GM12801 (cell line): ENCODE measurements around the gene CUX1.

Experiments
- CTCF ChIP-seq: IDR thresholded peaks from one replicate; pipeline ENCODE4 v1.5.1; 2011; ENCODE audit warnings: control low read depth; ENCODE audit not compliant: insufficient read length; ENCODE audit errors: extremely low read depth

Gene CUX1

GRCh38 chr7:101961811-101962210 lies 144.4 kb downstream of the CUX1 start:
- no peak for TF ChIP-seq CTCF

- TF ChIP-seq CTCF: no peak
These were observed 146.3 kb downstream of the CUX1 start for GRCh38 chr7:101963693-101964092.

GRCh38 chr7:101964680-101965452 lies 147.4 kb downstream of the CUX1 start:
- TF ChIP-seq CTCF: no peak

- no peak for TF ChIP-seq CTCF
These were observed 151.5 kb downstream of the CUX1 start for GRCh38 chr7:101968720-101969466.

GRCh38 chr7:101969997-101970585 lies 152.7 kb downstream of the CUX1 start:
- no peak for TF ChIP-seq CTCF

GRCh38 chr7:101970801-101971200 lies 153.4 kb downstream of the CUX1 start:
- no peak for TF ChIP-seq CTCF

- no peak for TF ChIP-seq CTCF
These were observed 154.0 kb downstream of the CUX1 start for GRCh38 chr7:101971457-101971856.
